ENCODE measurements around the gene LMNA.

The LMNA gene

DNA sequence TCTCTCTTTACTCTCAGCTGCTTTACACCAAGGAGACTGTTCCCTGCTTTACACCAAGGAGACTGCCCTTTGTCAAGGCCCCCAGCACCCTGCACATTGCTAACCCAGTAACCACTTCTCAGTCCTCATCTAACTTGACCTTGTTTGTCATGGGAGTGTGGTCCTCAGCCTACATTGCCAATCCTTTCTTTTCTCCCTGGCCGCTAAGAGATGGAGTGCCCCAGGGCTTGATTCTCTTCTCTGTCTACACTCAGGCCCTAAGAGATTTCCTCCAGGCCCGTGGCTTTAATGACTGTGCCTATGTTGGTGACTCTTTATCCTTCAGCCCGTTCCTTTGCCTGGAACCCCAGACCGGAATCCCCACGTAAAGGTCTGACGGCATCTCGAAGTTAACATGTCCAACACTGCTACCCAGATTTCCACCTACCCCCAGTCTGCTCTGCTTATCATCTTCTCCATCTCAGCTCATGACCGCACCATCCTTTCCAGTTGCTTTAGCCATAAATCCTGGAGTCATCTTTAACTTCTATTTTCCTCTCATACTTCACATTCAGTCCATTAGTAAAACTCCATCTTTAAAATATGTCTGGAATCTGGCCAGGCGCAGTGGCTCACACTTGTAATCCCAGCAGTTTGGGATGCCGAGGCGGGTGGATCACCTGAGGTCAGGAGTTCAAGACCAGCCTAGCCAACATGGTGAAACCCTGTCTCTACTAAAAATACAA is 29.4 kb downstream of the LMNA start:
- DNase-seq: no peak

DNA sequence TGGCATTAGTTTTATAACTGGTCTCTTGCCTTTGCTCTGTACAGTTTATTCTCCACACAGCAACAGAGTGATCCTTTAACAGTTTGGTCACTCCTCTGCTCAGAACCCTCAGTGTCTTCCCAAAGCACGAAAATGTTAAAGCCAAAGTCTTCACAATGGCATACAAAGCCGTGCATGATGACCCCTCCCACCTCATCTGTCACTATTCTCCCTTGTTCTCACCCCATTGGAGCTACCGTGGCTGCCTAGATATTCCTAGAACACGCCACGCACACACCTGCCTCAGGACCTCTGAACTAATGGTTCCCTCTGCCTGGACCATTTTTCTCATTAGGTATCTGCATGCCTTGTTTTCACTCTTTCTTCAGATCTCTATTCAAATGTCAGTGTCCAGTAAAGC is 30.2 kb downstream of the LMNA start:
- DNase-seq: no peak

- no peak for DNase-seq
These were observed 31.1 kb downstream of the LMNA start for GRCh38 chr1:156145650-156146019.

- DNase-seq: peak; percentile 59
These were observed 31.7 kb downstream of the LMNA start for GRCh38 chr1:156146020-156146768.

GRCh38 chr1:156146769-156147405 is 32.4 kb downstream of the LMNA start:
- no peak for DNase-seq

GRCh38 chr1:156148216-156148615 is 33.7 kb downstream of the LMNA start:
- DNase-seq: no peak

DNA sequence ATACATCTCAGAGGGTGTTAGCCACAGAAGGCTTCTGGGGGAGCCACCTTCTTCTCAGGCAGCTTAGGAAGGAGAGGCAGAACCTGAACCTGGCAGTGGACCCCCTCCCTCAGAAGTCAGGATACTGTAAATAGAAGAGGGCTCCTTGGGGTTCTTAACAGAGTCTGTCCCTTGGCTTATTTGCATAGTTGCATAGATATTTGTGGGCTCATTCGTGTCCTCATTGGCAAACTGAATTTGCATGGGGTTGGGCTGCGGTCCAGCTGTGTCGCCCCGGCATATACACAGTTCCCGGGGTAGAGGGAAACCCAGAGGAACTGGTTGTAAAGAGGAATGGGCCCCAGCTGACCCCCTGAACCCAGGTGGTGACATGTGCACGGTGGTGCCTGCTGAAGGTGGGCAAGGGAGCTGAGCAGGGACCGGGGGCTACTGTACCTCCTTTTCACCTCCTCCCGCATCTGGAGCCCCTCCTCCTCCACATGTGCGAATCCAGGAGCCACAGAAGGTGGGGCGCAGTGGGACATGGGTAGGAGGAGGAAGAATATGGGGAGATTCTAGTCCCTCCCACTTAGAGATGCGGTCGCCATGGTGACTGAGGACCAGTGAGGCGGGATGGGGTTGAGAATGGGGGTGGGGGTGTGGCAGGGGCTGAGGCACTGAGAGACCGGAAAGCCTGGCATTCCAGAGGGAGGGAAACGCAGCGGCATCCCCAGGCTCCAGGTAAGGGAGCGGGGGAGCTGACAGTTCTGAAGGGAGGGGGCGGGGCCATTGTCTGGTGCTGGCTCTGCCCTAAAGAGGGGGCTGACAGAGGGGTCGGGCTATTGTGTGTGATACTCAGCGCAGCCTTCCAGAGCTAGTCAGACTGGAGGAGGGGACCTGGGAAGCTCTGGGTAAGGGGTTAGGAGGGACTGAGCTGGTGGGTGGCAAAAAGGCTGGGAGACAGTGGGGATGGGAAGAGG is 35.1 kb downstream of the LMNA start:
- DNase-seq: no peak

DNA sequence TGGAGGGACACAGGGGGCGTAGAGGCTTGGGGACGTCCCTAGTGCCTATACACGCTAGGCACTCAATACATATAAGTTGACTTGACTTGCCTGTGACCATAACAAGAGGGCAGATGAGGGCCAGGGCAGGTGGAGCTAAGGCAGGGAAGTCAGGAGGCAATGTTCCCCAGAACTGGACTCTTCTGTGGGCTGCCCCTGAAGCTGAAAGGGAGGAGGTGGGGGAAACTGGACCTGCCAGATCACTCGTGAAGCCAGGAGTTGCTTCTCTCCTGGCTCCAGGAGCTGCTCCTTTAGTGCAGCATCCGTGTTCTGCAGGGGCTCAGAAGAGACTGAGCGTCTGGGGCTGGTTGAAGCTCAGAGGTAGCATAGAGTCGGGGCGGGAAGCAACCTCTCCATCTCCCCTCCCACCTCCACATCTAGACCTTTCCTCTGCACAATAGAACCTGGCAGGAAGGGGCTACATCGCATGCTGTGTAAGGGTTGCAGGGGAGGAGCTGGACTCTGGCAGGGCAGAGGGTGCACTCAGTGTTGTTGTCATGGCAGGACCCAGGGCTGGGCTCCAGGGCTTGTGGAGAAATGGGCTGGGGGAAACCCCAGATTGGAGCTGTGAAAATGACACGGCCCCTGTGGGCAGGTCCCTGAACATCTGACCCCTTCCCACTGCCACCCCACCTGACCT is 36.0 kb downstream of the LMNA start:
- no peak for DNase-seq

DNA sequence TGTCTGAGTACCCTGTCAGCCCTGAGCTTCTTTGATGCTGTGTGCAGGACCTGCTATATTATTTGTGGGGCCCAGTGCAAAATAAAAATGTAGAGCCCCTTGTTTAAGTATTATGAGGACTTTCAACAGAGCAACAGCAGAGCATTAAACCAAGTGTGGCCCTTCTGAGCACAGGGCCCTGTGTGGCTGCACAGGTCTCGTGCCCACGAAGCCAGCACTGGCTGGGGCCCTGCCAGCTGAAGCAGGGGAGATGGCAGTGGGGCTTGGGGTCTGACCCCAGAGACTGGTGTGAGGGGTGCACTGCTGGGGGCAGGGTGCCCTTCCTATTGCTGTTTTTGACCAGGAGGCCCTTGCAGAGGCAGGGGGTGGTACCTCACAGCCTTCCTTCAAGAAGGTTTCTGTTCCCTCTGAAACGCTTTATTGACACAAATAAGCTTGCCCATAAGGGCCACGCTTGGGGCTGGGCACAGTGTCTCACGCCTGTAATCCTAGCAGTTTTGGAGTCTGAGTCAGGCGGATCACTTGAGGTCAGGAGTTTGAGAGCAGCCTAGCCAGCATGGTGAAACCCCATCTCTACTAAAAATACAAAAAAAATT is 36.7 kb downstream of the LMNA start:
- DNase-seq: no peak

DNA sequence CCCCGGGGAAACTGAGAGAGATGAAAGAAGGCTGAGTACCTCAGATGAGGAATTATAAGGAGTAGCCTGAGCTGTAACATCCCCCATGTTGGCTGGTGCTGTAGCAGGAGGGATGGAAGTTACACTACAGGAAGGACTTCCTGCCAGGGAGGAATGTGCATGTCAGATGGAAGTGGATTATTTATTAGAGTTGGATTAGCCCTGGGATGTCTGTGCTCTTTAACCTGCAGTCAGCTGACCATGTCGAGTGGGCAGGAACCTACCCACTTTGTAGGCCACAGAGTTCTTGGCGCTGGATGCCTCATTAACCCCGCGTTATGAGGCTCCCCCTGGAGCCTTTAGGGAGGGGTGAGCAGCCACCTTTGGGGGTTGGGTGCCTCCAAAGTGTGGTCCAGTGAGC is 38.1 kb downstream of the LMNA start:
- DNase-seq: no peak

DNA sequence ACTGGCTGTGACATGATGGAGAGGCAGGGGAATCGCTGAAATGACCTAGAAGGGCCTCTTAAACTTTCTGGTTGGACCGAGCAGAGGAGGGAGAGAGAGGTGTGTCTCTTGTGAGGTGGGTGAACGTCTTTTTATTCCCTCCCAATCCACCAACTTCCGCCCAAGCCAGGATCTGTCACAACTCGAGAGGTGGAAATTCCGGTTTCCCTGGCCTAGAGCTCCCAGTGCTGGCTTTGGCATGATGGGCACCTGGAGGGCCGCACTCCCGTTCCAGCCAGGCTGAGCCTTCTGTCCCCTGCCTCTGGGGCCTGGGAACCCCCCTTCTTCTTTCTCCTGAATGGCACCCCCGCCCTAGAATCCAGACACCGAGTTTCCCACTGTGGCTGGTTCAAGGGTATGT is 38.9 kb downstream of the LMNA start, which contains the start of gene SEMA4A:
Gene SEMA4A (plus strand): TSS at position 224 of the 400 bp plus-strand sequence. CDS start 994 bp downstream, outside the sequence.
- DNase-seq: no peak

- DNase-seq: peak; percentile 83
These were observed 39.8 kb downstream of the LMNA start for GRCh38 chr1:156154317-156154749.

DNA sequence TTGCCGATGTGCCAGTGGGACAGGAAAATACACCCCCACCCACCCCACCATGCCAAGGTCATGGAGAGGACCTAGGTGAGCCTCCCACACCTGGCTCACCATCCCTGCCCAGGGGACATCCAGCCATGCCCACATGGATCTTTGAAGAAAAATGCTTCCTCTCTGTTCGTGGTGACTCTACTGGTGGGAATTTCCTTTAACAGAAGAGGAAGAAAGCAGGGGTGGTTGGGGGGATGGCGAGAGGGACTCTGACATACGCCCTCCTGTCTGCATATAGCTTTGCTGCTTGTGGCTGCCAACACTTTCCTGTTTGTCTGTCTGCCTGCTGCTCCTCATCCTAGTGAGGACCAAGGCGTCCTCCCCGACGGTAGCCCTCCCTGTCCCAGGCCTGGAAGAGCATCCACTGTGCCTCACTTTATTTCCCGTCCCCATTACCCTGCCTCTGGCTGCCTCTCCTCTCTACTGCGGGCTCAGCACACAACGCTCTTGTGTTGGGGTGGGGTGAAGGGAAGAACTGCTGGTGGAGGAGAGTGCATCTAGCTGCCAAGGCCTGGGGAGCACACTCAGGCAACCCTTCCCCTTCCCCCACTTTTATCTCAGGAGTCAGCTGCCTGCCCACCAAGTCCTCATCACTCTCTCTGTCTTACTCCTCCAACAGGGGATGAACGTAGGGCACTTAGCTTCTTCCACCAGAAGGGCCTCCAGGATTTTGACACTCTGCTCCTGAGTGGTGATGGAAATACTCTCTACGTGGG is 41.4 kb downstream of the LMNA start:
- no peak for DNase-seq

DNA sequence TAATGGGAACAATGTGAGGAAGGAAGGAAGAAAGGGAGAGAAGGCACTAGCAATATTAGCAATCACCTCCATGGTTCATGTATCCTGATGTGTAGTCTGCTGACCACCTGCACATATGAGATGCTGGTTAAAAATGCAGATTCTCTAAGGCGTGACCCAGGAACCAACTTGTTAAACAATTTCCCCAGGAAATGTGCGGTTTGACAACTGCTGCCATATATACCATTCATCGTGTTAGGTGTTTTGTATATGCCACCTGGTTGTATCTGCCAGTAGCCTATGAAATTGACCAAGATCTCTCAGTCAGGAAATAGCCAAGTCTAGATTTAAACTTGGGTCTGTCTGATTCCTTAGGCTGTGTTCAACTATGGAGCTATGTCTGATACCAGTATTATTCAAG is 43.0 kb downstream of the LMNA start:
- DNase-seq: no peak

DNA sequence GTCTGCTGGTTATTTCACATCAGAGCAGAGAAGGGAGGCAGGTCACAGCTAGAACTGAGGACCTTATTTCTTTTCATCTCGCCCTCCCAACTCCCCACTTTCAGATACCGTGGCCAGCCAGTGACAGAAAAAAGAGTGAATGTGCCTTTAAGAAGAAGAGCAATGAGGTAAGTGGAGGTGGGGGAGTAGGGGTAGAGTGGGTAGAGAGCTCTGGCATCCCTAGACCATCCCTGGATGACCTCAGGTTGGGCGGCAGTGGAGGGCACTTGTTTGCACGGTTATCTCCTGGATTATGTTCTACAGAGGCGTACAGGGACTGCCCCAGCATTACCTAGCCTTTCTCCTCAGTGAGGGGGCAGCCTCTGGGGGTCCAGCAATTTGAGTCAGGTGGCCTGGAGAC is 43.5 kb downstream of the LMNA start:
- DNase-seq: no peak

DNA sequence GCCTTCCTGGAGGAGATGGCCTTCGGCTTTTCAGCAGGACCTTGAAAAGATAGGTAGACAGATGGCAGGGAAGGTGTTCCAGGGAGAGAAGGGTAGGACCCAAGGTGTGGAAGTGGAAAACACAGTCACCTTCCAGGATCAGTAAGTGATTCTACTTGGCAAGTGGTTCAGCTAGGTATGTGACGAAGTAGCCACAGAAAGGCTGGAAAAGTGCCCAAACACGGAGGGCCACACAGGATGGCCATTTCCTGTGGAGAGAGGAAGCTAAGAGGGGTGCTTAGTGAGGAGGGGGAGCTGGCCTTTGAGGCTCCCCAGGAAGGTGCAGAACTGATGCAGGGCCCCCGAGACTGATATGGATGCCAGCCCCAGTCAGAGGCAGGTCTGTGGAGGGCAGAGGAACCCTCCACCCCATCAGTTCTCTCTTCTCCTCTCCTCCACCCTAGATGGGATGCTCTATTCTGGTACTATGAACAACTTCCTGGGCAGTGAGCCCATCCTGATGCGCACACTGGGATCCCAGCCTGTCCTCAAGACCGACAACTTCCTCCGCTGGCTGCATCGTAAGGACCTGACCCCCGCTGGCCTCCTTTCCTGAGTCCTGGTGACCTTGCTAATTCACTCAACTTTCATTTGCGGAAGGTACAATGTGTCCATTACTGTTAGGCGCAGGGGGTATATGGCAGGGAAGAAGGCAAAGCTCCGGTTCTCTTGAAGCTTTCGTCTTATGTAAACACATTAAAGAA is 45.7 kb downstream of the LMNA start:
- no peak for DNase-seq

DNA sequence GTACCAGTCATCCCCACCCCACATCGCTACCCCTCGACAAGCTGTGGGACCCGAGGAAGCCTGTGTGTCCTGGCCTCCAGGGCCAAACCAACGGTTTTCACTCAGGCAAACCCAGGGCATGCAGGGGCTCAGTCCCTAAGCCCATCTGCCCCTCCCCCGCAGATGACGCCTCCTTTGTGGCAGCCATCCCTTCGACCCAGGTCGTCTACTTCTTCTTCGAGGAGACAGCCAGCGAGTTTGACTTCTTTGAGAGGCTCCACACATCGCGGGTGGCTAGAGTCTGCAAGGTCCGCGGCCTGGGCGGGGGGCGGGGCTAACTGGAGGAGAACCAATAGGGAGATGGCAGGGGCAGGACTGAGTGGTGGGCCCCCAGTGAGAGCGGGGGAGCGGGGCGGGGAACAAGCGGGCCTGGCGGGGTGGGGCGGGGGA is 46.2 kb downstream of the LMNA start:
- DNase-seq: peak; percentile 90

GRCh38 chr1:156162430-156163037 is 48.0 kb downstream of the LMNA start:
- no peak for DNase-seq

DNA sequence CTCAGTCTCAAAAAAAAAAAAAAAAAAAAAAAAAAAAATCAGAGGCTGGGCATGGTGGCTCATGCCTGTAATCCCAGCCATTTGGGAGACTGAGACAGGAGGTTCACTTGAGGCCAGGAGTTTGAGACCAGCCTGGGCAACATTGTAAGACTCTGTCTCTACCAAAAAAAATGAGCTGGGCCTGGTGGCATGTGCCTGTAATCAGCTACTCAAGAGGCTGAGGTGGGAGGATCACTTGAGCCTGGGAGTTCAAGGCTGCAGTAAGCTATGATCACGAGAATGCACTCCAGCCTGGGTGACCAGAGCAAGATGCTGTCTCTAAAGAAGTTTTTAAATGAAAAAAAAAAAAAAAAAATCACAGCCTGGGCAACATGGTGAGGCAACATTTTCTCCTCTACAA is 49.2 kb downstream of the LMNA start:
- no peak for DNase-seq

Data from activated CD4-positive, alpha-beta T cell treated with anti-CD3 and anti-CD28 coated beads for 48 hours (primary cell).